Anterior cingulate cortex (tissue), 58 donors: ENCODE data around the gene TRPC1.
"Not testable (repeated sequence)": the region's sequence is repeated elsewhere in the genome, so short reads cannot be mapped to it uniquely, and the experiment has no call there.

ENCODE experiments used
- DNase-seq, 58 donors: peaks; one replicate each; lab custom pipeline; 2025; lab: John Stamatoyannopoulos, UW

TRPC1 gene

GRCh38 chr3:142750531-142750930 lies 26.7 kb downstream of the TRPC1 start:
- not testable (repeated sequence) for DNase-seq

- not testable (repeated sequence) for DNase-seq
These were observed 28.8 kb downstream of the TRPC1 start for GRCh38 chr3:142752605-142753004.

- no peak for DNase-seq
These were observed 30.7 kb downstream of the TRPC1 start for GRCh38 chr3:142754494-142754893.

- DNase-seq, result no peak
These were observed 44.5 kb downstream of the TRPC1 start for GRCh38 chr3:142768338-142768737.

GRCh38 chr3:142777927-142778326 lies 54.1 kb downstream of the TRPC1 start:
- DNase-seq, result no peak

- DNase-seq, result no peak
These were observed 54.7 kb downstream of the TRPC1 start for GRCh38 chr3:142778541-142778940.

GRCh38 chr3:142779591-142779990 lies 55.8 kb downstream of the TRPC1 start:
- DNase-seq, result no peak

GRCh38 chr3:142782616-142783015 lies 58.8 kb downstream of the TRPC1 start:
- DNase-seq, result no peak

- DNase-seq, result no peak
These were observed 60.4 kb downstream of the TRPC1 start for GRCh38 chr3:142784228-142784627.

GRCh38 chr3:142785996-142786395 lies 62.2 kb downstream of the TRPC1 start:
- no peak for DNase-seq

- DNase-seq, result no peak
These were observed 63.9 kb downstream of the TRPC1 start for GRCh38 chr3:142787719-142788118.

- no peak for DNase-seq
These were observed 70.7 kb downstream of the TRPC1 start for GRCh38 chr3:142794508-142794907.

GRCh38 chr3:142795332-142795731 lies 71.5 kb downstream of the TRPC1 start:
- no peak for DNase-seq

GRCh38 chr3:142796823-142797222 lies 73.0 kb downstream of the TRPC1 start:
- DNase-seq, result no peak

GRCh38 chr3:142801746-142802145 lies 77.9 kb downstream of the TRPC1 start:
- no peak for DNase-seq

GRCh38 chr3:142802891-142803290 lies 79.1 kb downstream of the TRPC1 start:
- DNase-seq, result no peak

- no peak for DNase-seq
These were observed 84.5 kb downstream of the TRPC1 start for GRCh38 chr3:142808103-142808917.

- no peak for DNase-seq
These were observed 85.4 kb downstream of the TRPC1 start for GRCh38 chr3:142809259-142809658.

GRCh38 chr3:142815803-142816202 lies 92.0 kb downstream of the TRPC1 start:
- DNase-seq, result no peak

- no peak for DNase-seq
These were observed 93.5 kb downstream of the TRPC1 start for GRCh38 chr3:142817356-142817755.

- no peak for DNase-seq
These were observed 94.1 kb downstream of the TRPC1 start for GRCh38 chr3:142817897-142818296.

GRCh38 chr3:142818651-142819050 lies 94.8 kb downstream of the TRPC1 start:
- DNase-seq, result no peak

- DNase-seq, result no peak
These were observed 95.3 kb downstream of the TRPC1 start for GRCh38 chr3:142819179-142819578.
